HG02763 (cell line): ENCODE data around the gene NDUFAF2.
"Not testable (repeated sequence)": the region's sequence is repeated elsewhere in the genome, so short reads cannot be mapped to it uniquely, and the experiment has no call there.

Experiments
- ATAC-seq: cut with Tn5 transposase; IDR thresholded peaks from one replicate; pipeline ENCODE4 v1.9.1; 2021; ENCODE audit warnings: mild to moderate bottlenecking, moderate library complexity; ENCODE audit not compliant: unreplicated experiment

The NDUFAF2 gene

GRCh38 chr5:60944904-60945812 lies at the start of gene NDUFAF2, which contains the start of gene ERCC8:
Gene NDUFAF2, plus strand, starts transcription at chr5:60945205. Its CDS starts 51 bp downstream, at chr5:60945256.
Gene ERCC8, minus strand, starts transcription at chr5:60945070. Its CDS starts 62 bp downstream, at chr5:60945008.
- ATAC-seq: peak; percentile 100

- no peak for ATAC-seq
Observed at GRCh38 chr5:60896991-60897390, 48.0 kb upstream of the NDUFAF2 start.

GRCh38 chr5:60903356-60903755 lies 41.6 kb upstream of the NDUFAF2 start:
- ATAC-seq: no peak

- ATAC-seq: no peak
Observed at GRCh38 chr5:60916646-60917045, 28.4 kb upstream of the NDUFAF2 start.

GRCh38 chr5:60918466-60918865 lies 26.5 kb upstream of the NDUFAF2 start:
- no peak for ATAC-seq

GRCh38 chr5:60927450-60927849 lies 17.6 kb upstream of the NDUFAF2 start:
- ATAC-seq: no peak

- ATAC-seq: no peak
Observed at GRCh38 chr5:60929024-60929423, 16.0 kb upstream of the NDUFAF2 start.

- no peak for ATAC-seq
Observed at GRCh38 chr5:60943624-60944023, 1.4 kb upstream of the NDUFAF2 start.

- ATAC-seq: peak; percentile 16
Observed at GRCh38 chr5:60945813-60946187, 795 bp downstream of the NDUFAF2 start.

GRCh38 chr5:60948738-60949137 lies 3.7 kb downstream of the NDUFAF2 start:
- ATAC-seq: no peak

- no peak for ATAC-seq
Observed at GRCh38 chr5:60955239-60955638, 10.2 kb downstream of the NDUFAF2 start.

- ATAC-seq: no peak
Observed at GRCh38 chr5:60958088-60958487, 13.1 kb downstream of the NDUFAF2 start.

GRCh38 chr5:60958712-60959111 lies 13.7 kb downstream of the NDUFAF2 start:
- ATAC-seq: no peak

- no peak for ATAC-seq
Observed at GRCh38 chr5:60959156-60959555, 14.2 kb downstream of the NDUFAF2 start.

- no peak for ATAC-seq
Observed at GRCh38 chr5:60960591-60960990, 15.6 kb downstream of the NDUFAF2 start.

- no peak for ATAC-seq
Observed at GRCh38 chr5:60961685-60962084, 16.7 kb downstream of the NDUFAF2 start.

- ATAC-seq: no peak
Observed at GRCh38 chr5:60972231-60972630, 27.2 kb downstream of the NDUFAF2 start.

- no peak for ATAC-seq
Observed at GRCh38 chr5:60977956-60978737, 33.1 kb downstream of the NDUFAF2 start.

GRCh38 chr5:60978968-60979367 lies 34.0 kb downstream of the NDUFAF2 start:
- ATAC-seq: no peak

- no peak for ATAC-seq
Observed at GRCh38 chr5:60980511-60980910, 35.5 kb downstream of the NDUFAF2 start.

GRCh38 chr5:60982127-60982526 lies 37.1 kb downstream of the NDUFAF2 start:
- ATAC-seq: not testable (repeated sequence)

GRCh38 chr5:60989790-60990189 lies 44.8 kb downstream of the NDUFAF2 start:
- no peak for ATAC-seq
